ENCODE measurements around the gene ZNF83.
"Not testable (repeated sequence)": the region's sequence is repeated elsewhere in the genome, so short reads cannot be mapped to it uniquely, and the experiment has no call there.

The ZNF83 gene

DNA sequence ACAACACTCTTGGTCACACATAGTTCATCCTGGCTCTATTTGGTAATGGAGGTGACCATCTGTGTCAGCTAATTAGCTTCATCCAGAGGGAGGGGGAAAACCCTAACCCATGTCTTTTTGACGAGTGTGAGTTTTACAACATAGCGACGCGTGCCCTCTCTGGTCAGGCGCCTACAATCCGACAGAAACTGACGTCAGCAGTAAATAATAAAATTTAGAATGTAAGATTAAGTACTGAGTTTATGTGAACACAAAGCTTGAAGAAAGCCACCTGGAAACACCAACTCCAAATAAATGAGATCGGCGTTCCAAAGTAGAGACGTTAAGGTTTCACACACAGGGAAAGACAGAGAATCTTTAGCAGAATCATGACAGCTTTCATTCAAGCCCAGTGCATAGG lies 1.8 kb upstream of the ZNF83 start:
- DNase-seq (ENCODE audit: low read depth), result no peak

DNA sequence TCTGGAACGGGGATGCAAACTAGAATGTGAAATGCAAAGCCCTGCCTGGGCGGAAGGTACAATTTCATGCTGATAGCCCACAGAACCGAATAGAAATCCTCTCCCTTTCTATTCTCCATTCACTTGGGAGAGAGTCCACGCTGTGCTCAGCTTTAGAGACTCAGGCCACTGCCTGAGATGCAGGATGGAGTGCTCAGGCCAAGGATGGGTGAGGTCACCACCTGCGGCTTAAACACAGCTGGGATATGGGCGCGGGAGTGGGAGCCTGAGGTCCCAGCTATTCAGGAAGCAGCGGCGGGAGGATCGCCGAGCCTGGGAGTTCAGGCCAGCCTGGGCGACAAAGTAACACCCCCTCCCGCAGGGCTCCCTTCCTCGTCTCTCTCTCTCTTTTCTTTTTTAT lies 446 bp upstream of the ZNF83 start:
- DNase-seq (ENCODE audit: low read depth), result peak; percentile 19

DNA sequence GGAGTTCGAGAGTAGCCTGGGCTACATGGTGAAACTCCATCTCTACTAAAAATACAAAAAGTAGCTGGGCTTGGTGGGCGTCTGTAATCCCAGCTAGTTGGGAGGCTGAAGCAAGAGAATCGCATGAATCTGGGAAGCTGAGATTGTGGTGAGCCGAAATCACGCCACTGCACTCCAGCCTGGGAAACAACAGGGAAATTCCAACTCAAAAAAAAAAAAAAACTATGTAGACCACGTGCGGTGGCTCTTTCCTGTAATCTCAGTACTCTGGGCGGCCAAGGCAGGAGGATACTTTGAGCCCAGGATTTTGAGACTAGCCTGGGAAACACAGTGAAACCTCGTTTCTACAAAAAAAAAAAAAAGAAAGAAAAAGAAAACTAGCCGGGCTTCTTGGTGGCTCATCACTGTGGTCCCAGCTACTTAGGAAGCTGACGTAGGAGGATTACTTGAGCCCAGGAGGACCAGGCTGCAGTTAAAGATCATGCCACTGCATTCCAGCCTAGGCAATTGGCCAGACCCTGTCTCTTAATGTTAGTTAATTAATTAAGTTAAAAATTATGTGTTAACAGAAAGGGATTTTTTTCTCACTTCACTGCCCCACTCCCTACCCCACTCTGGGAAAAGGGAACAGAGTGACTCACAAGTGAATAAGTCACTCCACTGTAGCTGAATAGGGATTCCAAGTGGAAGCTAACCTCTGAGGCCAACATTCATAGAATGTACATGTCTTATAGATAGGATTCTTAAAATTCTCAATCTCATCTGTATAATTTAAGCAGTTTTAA lies 2.2 kb downstream of the ZNF83 start:
- DNase-seq (ENCODE audit: low read depth), result no peak

DNA sequence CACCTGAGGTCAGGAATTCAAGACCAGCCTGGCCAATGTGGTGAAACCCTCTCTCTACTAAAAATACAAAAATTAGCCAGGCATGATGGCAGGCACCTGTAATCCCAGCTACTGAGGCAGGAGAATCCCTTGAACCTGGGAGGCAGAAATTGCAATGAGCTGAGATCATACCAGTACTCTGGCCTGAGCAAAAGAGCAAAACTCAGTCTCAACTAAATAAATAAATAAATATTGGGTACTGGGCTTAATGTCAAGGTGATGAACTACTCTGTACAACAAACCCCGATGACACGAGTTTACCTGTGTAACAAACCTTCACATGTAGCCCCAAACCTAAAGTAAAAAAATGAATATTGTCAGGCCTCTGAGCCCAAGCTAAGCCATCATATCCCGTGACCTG lies 10.7 kb downstream of the ZNF83 start:
- not testable (repeated sequence) for DNase-seq (ENCODE audit: low read depth)

DNA sequence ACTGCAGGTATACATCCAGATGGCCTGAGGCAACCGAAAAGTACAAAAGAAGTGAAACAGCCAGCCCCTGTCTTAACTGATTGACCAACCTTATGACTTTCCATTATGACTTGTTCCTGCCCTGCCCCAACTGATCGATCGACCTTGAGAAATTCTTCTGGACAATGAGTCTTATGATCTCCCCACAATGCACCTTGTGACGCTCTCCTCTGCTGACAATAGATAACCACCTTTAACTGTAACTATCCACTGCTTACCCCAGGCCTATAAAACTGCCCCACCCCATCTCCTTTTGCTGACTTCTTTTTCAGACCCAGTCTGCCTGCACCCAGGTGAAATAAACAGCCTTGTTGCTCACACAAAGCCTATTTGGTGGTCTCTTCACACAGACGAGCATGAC lies 11.2 kb downstream of the ZNF83 start:
- DNase-seq (ENCODE audit: low read depth), result no peak

DNA sequence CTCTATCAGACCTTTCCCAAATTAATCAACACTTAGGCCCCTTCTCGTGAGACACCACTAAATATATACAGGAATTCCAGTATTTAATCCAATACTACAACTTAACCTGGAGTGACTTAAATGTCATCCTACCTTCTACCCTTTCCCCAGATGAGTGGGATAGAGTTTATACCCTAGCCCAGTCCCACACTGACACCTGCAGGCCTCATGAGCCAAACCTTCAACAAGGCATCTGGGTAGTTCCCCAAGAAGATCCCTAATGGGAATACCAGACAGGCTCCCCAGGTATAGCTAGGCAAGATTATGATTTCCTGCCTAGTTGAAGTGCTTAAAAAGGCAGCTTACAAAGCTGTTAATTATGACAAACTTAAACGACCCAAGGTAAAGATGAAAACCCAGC lies 15.9 kb downstream of the ZNF83 start:
- no peak for DNase-seq (ENCODE audit: low read depth)

DNA sequence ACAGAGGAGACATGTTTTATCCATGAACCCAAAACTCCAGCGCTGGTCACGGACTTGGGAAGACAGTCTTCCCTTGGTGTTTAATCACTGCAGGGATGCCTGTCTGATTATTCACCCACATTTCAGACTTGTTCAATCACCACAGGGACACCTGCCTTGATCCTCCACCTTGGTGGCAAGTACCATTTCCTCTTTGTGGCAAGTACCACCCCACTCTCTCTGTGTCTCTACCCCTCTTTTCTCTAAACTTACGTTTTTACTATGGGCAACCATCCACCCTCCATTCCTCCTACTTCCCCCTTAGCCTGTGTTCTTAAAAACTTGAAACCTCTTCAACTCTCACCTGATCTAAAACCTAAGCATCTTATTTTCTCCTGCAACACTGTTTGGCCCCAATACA lies 16.8 kb downstream of the ZNF83 start:
- DNase-seq (ENCODE audit: low read depth), result no peak

DNA sequence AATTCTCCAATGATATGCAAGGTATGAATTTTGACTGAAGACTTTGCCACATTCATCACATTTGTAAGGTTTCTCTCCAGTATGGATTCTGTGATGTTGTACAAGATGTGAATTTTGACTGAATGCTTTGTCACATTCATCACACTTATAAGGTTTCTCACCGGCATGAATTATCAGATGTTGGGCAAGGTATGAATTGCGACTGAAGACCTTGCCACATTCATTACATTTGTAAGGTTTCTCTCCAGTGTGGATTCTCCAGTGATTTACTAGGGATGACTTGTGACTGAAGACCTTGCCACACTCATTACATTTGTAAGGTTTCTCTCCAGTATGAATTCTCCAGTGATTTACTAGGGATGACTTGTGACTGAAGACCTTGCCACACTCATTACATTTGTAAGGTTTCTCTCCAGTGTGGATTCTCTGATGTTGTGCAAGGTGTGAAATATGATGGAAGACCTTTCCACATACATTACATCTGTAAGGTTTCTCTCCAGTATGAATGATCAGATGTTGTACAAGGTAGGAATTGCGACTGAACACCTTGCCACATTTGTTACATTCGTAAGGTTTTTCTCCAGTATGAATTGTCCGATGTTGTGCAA lies 24.8 kb downstream of the ZNF83 start:
- DNase-seq (ENCODE audit: low read depth), result no peak

DNA sequence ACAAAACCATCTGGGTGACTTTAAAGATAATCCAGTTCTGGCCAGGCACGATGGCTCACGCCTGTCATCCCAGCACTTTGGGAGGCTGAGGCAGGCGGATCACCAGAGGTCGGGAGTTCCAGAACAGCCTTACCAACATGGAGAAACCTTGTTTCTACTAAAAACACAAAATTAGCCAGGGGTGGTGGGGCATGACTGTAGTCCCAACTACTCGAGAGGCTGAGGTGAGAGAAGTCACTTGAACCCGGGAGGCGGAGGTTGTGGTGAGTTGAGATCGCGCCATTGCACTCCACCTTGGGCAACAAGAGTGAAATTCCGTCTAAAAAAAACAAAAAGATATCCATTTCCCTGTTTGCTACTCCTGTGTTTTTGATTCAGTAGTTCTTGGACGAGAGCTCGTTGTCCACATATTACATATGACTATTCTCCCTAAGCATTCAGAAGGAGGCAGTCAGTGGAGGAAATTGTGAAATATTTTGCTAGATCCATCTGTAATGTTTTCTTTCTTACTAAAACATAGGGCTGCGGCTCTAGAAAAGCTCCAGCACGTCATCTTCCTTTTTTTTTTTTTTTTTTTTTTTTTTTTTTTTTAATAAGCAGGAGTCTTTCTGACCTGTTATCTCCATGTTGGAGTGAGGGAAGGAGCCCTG lies 34.5 kb downstream of the ZNF83 start:
- peak; percentile 22 for DNase-seq (ENCODE audit: low read depth)

DNA sequence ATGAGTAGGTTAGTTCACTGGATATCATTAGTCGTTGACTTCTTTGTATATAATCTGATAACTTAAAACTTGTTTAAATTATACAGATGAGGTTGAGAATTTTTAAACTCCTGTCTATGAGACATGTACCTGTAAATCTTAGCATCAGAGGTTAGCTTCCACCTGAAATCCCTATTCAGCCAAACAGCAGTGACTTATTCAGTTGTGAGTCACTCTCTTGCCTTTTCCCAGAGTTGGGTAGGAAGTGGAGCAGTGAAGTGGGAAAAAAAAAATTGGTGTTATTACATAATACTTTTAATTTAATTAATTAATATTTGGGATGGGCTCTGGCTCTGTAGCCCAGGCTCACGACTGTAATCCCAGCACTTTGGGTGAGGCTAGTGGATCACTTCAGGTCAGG lies 35.2 kb downstream of the ZNF83 start:
- DNase-seq (ENCODE audit: low read depth), result no peak

DNA sequence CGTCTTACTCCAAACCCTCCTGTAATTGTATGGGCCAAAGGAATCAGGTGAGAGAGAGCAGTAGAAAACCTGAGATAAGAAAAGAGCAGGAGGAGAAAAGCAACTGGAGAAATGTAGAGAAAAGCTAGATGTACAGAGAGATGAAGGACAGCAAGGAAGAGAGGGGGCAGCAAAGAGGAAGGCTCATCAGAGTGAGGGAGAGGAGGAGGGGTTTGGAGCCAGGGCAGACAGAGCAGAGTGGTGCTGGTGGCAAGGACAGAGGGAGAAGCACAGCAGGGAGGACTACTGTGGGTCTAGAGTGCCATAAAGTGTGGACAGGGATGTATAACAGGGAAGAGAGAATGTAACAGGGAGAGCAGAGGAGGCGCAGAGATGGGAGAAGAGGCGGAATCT lies 36.2 kb downstream of the ZNF83 start:
- not testable (repeated sequence) for DNase-seq (ENCODE audit: low read depth)

DNA sequence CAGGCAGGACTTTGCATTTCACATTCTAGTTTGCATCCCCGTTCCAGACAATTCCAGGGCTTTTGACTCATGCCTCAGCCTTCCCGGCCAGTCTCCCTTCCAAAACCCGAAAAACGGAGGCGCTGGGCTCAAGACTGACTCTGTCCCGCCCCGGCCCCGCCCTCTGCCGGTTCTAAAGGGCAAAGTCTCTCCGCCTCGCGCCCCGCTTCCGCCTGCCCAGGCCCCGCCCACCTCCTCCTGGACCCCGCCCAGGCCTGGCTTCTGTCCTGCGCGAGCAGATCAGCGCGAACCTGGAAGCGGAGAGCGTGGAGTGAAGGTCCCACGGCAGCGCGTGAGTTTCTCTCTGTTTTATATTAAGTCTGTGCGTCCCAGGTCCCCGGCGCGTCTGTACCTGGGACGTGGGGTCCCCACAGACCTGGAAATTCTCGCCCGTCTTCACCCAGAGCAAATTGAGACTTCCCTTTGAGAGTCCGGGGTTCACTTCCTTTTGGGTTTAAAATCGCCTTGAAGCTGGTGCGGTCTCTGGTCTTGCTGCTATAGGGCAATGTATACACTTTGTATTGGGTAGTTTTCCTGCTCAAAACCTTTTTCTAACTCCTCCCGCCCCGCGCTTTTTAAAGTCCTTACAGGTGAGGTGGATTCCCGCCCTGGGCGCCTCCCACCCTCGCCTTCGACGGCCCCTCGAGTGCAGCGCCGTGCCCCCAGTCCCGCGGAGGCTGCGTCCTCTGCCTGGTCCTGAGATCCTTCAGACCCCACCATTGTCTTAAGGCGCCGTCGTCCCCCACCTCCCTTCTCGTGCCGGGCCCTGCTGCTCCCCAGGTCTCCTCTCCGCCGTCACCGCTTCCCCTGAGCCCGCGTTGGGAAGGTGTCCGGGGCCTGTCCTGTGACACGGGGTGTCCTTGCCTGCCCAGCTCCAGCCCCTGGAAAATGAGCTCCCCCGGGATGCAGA lies 36.9 kb downstream of the ZNF83 start:
- DNase-seq (ENCODE audit: low read depth), result peak; percentile 38

DNA sequence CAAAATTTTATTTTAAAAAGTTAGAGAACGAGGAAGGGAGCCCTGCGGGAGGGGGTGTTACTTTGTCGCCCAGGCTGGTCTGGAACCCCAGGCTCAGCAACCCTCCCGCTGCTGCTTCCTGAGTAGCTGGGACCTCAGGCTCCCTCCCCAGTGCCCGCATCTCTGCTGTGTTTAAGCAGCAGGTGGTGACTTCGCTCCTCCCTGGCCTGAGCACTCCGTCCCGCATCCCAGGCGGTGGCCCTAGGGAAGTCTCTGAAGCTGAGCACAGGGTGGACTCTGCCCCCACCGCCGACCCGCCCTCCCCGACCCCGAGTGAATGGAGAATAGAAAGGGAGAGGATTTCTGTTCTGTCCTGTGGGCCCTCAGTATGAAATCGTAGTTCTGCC lies 37.5 kb downstream of the ZNF83 start:
- DNase-seq (ENCODE audit: low read depth), result no peak

DNA sequence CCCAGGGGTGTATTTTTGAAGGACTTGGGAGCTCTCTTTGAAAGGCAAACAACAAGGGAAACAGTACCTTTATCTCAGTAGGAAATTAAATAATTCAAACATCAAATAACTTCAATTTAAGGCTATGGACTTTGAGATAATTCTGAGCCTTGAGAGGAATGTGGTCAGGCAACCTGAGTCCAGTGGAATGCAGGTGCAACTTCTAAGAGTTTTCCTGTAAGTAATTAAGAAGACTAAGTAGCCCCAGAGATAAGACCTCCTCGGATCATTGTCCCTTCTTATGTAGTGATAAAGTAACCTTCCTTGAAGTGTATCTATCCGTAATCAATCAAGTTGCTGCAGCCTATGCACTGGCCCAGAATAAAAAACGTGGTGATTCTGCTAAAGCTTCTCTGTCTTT lies 38.9 kb downstream of the ZNF83 start:
- no peak for DNase-seq (ENCODE audit: low read depth)

DNA sequence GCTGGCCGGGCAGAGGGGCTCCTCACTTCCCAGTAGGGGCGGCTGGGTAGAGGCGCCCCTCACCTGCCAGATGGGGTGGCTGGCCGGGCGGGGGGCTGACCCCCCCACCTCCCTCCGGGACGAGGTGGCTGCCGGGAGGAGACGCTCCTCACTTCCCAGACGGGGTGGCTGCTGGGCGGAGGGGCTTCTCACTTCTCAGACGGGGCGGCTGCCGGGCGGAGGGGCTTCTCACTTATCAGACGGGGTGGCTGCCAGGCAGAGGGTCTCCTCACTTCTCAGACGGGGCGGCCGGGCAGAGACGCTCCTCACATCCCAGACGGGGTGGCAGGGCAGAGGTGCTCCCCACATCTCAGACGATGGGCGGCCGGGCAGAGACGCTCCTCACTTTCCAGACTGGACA lies 44.7 kb downstream of the ZNF83 start:
- not testable (repeated sequence) for DNase-seq (ENCODE audit: low read depth)

DNA sequence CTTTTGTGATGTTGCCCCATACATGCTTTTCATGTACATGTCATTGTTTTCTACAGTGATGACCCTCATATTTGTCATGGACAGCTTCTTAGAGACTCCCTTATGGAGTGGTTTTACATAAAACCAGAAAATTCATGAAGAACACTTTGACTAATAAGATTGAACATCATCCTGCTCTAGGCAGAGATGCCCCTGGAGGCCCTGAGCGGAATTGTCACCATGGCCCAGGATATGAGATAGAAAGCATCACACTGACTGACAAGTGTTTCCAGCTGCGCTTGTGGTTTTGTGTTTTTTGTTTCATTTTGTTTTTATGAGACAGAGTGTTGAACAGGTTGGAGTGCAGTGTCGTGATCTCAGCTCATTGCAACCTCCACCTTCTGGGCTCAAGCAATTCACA lies 45.9 kb downstream of the ZNF83 start:
- no peak for DNase-seq (ENCODE audit: low read depth)

DNA sequence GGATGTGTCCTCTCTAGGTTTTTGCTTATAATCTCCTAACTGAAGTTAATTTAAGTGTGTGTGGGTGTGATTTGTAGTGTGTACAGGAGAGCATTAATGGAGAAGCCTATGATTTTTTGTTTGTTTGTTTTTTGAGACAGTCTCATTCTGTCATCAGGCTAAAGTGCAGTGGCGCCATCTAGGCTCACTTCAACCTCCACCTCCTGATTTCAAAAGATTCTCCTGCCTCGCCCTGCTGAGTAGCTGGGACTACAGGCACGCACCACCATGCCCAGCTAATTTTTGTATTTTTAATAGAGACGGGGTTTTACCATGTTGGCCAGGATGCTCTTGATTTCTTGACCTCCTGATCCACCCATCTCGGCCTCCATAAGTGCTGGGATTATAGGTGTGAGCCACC lies 47.4 kb downstream of the ZNF83 start:
- no peak for DNase-seq (ENCODE audit: low read depth)

DNA sequence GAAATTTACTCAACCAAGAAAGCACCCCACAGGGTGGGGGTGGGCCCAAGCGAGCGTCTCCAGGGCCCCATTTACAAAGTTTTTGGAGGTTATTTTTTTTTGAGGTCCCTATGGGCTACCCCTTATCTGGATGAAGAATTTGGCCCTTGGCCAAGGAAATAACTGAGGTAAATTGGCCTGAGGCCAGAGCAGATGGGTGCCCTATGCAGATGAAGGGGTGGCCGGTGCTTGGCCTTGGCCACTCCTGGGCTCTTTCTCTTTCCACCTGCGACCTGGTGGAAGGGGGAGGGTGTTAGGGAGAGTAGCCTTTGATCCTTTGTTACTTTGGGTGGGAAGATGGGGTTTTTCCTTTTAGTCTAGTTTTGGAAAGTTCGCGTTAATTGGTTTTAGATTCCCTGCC lies 52.6 kb downstream of the ZNF83 start:
- no peak for DNase-seq (ENCODE audit: low read depth)

DNA sequence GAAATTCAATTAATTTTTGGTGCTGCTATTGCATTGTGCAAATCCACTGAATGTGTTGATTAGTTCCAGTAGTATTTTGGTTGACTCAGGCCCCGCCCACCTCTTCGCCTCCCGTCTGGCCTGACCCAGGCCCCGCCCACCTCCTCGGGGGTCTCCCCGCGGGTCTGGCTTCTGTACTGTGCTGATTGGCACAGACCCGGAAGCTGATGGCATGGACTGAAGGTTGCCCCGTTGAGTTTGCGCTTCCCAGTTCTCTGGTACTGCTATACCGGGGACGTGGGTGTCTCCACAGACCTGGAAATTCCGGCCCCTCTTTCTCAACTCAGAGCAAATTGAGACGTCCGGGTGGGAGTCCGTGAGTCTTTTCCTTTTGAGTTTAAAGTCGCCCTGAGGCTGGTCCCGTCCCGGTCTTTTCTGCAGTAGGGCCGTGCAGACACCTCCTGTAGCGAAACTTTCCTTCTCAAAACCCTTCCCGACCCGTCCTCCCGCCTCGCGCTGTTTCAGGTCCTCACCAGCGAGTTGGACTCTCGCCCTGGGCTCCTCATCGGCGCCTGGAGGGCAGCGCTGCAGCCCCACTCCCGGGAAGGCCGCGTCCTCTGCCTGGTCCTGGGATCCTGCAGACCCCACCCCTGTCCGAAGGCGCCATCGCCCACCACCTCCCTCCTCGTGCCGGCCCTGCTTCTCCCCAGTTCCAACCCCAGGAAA lies 53.3 kb downstream of the ZNF83 start:
- DNase-seq (ENCODE audit: low read depth), result no peak

DNA sequence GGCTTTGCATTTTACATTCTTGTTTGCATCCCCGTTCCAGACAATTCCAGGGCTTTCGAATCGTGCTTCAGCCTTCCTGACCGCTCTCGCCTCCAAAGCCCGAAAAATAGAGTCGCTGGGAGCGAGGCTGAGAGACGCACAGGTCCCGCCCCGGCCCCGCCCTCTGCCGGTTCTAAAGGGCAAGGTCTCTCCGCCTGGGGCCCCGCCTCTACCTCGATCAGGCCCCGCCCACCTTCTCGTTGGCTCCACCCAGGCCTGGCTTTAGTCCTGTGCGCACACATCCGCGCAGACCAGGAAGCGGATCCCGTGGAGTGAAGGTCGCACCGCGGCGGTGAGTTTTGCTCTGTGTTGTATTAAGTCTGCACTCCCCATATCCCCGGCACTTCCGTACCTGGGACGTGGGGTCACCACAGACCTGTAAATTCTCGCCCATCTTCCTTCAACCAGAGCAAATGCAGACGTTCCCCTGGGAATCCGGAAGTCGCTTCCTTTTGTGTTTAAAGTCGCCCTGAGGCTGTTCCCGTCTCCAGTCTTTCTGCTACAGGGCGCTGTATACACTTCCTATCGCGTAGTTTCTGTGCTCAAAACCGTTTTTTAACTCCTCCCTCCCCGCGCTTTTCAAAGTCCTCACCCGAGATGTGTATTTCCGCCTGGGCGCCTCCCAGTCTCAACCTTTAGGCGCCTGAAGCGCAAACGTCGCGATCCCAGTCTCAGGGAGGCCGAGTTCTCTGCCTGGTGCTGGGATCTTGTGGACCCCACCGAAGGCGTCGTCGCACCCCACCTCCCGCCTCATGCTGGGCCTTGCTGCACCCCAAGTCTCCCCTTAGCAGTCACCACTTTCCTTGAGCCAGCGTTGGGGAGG lies 67.9 kb downstream of the ZNF83 start, which contains the start of gene ZNF701:
Gene ZNF701, plus strand, starts transcription at position 288 of the 862 bp plus-strand sequence. CDS start 3,861 bp downstream, outside the sequence.
- peak; percentile 62 for DNase-seq (ENCODE audit: low read depth)

DNA sequence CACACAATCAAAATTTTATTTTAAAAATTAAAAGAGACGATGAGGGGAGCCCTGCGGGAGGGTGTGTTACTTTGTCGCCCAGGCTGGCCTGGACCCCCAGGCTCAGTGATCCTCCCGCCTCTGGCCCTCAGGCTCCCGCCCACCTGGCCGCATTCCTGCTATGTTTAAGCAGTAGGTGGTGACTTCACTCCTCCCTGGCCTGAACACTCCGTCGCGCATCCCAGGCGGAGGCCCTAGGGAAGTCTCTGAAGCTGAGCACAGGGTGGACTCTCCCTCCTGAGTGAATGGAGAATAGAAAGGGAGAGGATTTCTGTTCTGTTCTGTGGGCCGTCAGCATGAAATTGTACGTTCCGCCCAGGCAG lies 68.5 kb downstream of the ZNF83 start:
- DNase-seq (ENCODE audit: low read depth), result not testable (repeated sequence)
